Neural cell (in vitro differentiated cells): ENCODE measurements around the gene RXRB. TPM values are rescaled to one million over a fixed set of nuclear protein-coding genes. Genes with fewer than 3 reads are reported as not detected.

Experiments
- H2AFZ ChIP-seq: fragments of 200-600, 300-800 bp; sonication (generic), shearing (Covaris generic); 2 replicates; pipeline ENCODE4 v1.6.0; 2014; ENCODE audit warnings: low read depth, mild to moderate bottlenecking, antibody characterized with exemption, low read length, moderate library complexity
- H3F3A ChIP-seq: fragments of 200-600 bp; shearing (Covaris generic); 2 replicates; pipeline ENCODE4 v1.6.1; 2016; ENCODE audit warnings: mild to moderate bottlenecking, moderate library complexity, mixed read lengths, antibody characterized with exemption, low read length; ENCODE audit not compliant: insufficient read depth, poor library complexity, severe bottlenecking
- H3K27ac ChIP-seq: fragments of 200-600, 300-800 bp; sonication (generic), shearing (Covaris generic); 2 replicates; pipeline ENCODE4 v1.5.1; 2014; ENCODE audit warnings: mild to moderate bottlenecking, low read length, moderate library complexity
- H3K27me3 ChIP-seq: fragments of 300-800, 200-600 bp; sonication (generic), shearing (Covaris generic); 2 replicates; pipeline ENCODE4 v1.6.0; 2014; ENCODE audit warnings: mild to moderate bottlenecking, low read depth, low read length, moderate library complexity; ENCODE audit not compliant: insufficient read depth
- H3K36me3 ChIP-seq: fragments of 300-800, 200-600 bp; sonication (generic), shearing (Covaris generic); 2 replicates; pipeline ENCODE4 v1.5.1; 2014; ENCODE audit warnings: mild to moderate bottlenecking, antibody characterized with exemption, low read length, moderate library complexity; ENCODE audit not compliant: insufficient read depth
- H3K4me2 ChIP-seq: fragments of 300-800, 200-600 bp; sonication (generic), shearing (Covaris generic); 2 replicates; pipeline ENCODE4 v1.6.0; 2014; ENCODE audit warnings: mild to moderate bottlenecking, low read length
- H3K4me3 ChIP-seq: fragments of 300-800, 200-600 bp; sonication (generic), shearing (Covaris generic); 2 replicates; pipeline ENCODE4 v1.5.1; 2014; ENCODE audit warnings: mild to moderate bottlenecking, low read length, moderate library complexity
- H3K79me2 ChIP-seq: fragments of 200-600 bp; shearing (Covaris generic); replicated peaks from 2 replicates; pipeline ENCODE4 v1.6.0; 2014; ENCODE audit warnings: mild to moderate bottlenecking, low read length, moderate library complexity; ENCODE audit not compliant: insufficient read depth
- H3K9ac ChIP-seq: fragments of 300-800, 200-600 bp; sonication (generic), shearing (Covaris generic); 2 replicates; pipeline ENCODE4 v1.6.1; 2016; ENCODE audit warnings: mild to moderate bottlenecking, low read length, mixed read lengths
- H3K9me2 ChIP-seq: fragments of 200-600 bp; shearing (Covaris generic); 2 replicates; pipeline ENCODE4 v1.6.1; 2016; ENCODE audit warnings: mild to moderate bottlenecking, low read length, mixed read lengths; ENCODE audit not compliant: insufficient read depth
- H3K9me3 ChIP-seq: fragments of 200-600, 300-800 bp; sonication (generic), shearing (Covaris generic); 2 replicates; pipeline ENCODE4 v1.6.1; 2016; ENCODE audit warnings: mild to moderate bottlenecking, mixed run types, low read length, moderate library complexity, mixed read lengths
- H4K20me1 ChIP-seq: fragments of 200-600 bp; shearing (Covaris generic); 2 replicates; pipeline ENCODE4 v1.6.1; 2016; ENCODE audit warnings: mild to moderate bottlenecking, mixed run types; ENCODE audit not compliant: insufficient read depth
- EP300 ChIP-seq: fragments of 450-650 bp; conservative IDR thresholded peaks from 2 replicates; pipeline ENCODE4 v1.6.1; 2014; ENCODE audit warnings: antibody characterized with exemption, mild to moderate bottlenecking, moderate library complexity; ENCODE audit not compliant: poor library complexity, severe bottlenecking
- EZH2 ChIP-seq: fragments of 200-600, 300-800 bp; shearing (Covaris generic), sonication (generic); IDR thresholded peaks from 2 replicates; pipeline ENCODE4 v1.6.1; 2014; ENCODE audit warnings: antibody characterized with exemption, low read length, borderline replicate concordance, mild to moderate bottlenecking; ENCODE audit not compliant: insufficient read depth, poor library complexity, severe bottlenecking
- MXI1 ChIP-seq: fragments of 450-650 bp; conservative IDR thresholded peaks from 2 replicates; pipeline ENCODE4 v1.6.1; 2014; ENCODE audit warnings: antibody characterized with exemption, mild to moderate bottlenecking; ENCODE audit not compliant: poor library complexity, severe bottlenecking
- POLR2AphosphoS5 ChIP-seq: IDR thresholded peaks from 2 replicates; pipeline ENCODE4 v1.6.1; 2012
- RAD21 ChIP-seq: fragments of 450-650 bp; conservative IDR thresholded peaks from 2 replicates; pipeline ENCODE4 v1.6.1; 2014; ENCODE audit warnings: antibody characterized with exemption, mild to moderate bottlenecking, moderate library complexity
- SMC3 ChIP-seq: fragments of 450-650 bp; conservative IDR thresholded peaks from 2 replicates; pipeline ENCODE4 v1.6.1; 2014; ENCODE audit warnings: antibody characterized with exemption, mild to moderate bottlenecking, moderate library complexity; ENCODE audit not compliant: poor library complexity
- TAF1 ChIP-seq: IDR thresholded peaks from 2 replicates; pipeline ENCODE4 v1.6.1; 2012; ENCODE audit warnings: low read depth
- polyA plus RNA-seq: library from polyadenylated mRNA; depleted of rRNA; stranded (reverse); fragments of >200 nt; gene quantifications from 2 replicates; pipeline ENCODE4 v1.2.3, GENCODE V29; 2014
- TF ChIP-seq, protein P1 (sequence below): IDR thresholded peaks from 2 replicates; pipeline ENCODE4 v1.6.1; 2012; ENCODE audit warnings: borderline replicate concordance
- TF ChIP-seq, protein P2 (sequence below): fragments of 450-650 bp; IDR thresholded peaks from 2 replicates; pipeline ENCODE4 v1.5.1; 2014; ENCODE audit warnings: antibody characterized with exemption, mild to moderate bottlenecking, moderate library complexity; ENCODE audit not compliant: poor library complexity, severe bottlenecking

RXRB gene
- polyA plus RNA-seq, 1 donor from 2014 or later = 60.7 TPM

GRCh38 chr6:33208091-33208967 is 7.9 kb upstream of the RXRB start, which contains the start of gene RING1:
Gene RING1, plus strand, starts transcription at chr6:33208500. Its CDS starts 323 bp downstream, at chr6:33208823.
- peak within 1 kb of the TSS; percentile 88 for H2AFZ ChIP-seq
- H3K9me3 ChIP-seq = no peaks in the 10 kb centered on the region
- peak within 1 kb of the TSS; percentile 99 for H3K9ac ChIP-seq
- peak within 1 kb of the TSS; percentile 96 for H3K27ac ChIP-seq
- H3K9me2 ChIP-seq = no peaks in the 10 kb centered on the region
- H3K79me2 ChIP-seq = peaks cover 29% of the 10 kb centered on the region
- peak within 1 kb of the TSS; percentile 94 for H3K4me3 ChIP-seq
- peak within 1 kb of the TSS; percentile 98 for H3K4me2 ChIP-seq
- no peaks in the 10 kb centered on the region for H4K20me1 ChIP-seq
- peaks cover 3% of the 10 kb centered on the region for H3K27me3 ChIP-seq
- TF ChIP-seq TAF1 (peak; percentile 87), POLR2AphosphoS5 (peak; percentile 100), MXI1 (peak; percentile 85), EZH2 (no peak), RAD21 (no peak), EP300 (peak; percentile 86), SMC3 (no peak)
- TF ChIP-seq, protein P1, sequence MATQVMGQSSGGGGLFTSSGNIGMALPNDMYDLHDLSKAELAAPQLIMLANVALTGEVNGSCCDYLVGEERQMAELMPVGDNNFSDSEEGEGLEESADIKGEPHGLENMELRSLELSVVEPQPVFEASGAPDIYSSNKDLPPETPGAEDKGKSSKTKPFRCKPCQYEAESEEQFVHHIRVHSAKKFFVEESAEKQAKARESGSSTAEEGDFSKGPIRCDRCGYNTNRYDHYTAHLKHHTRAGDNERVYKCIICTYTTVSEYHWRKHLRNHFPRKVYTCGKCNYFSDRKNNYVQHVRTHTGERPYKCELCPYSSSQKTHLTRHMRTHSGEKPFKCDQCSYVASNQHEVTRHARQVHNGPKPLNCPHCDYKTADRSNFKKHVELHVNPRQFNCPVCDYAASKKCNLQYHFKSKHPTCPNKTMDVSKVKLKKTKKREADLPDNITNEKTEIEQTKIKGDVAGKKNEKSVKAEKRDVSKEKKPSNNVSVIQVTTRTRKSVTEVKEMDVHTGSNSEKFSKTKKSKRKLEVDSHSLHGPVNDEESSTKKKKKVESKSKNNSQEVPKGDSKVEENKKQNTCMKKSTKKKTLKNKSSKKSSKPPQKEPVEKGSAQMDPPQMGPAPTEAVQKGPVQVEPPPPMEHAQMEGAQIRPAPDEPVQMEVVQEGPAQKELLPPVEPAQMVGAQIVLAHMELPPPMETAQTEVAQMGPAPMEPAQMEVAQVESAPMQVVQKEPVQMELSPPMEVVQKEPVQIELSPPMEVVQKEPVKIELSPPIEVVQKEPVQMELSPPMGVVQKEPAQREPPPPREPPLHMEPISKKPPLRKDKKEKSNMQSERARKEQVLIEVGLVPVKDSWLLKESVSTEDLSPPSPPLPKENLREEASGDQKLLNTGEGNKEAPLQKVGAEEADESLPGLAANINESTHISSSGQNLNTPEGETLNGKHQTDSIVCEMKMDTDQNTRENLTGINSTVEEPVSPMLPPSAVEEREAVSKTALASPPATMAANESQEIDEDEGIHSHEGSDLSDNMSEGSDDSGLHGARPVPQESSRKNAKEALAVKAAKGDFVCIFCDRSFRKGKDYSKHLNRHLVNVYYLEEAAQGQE = peak; percentile 67
- TF ChIP-seq, protein P2, sequence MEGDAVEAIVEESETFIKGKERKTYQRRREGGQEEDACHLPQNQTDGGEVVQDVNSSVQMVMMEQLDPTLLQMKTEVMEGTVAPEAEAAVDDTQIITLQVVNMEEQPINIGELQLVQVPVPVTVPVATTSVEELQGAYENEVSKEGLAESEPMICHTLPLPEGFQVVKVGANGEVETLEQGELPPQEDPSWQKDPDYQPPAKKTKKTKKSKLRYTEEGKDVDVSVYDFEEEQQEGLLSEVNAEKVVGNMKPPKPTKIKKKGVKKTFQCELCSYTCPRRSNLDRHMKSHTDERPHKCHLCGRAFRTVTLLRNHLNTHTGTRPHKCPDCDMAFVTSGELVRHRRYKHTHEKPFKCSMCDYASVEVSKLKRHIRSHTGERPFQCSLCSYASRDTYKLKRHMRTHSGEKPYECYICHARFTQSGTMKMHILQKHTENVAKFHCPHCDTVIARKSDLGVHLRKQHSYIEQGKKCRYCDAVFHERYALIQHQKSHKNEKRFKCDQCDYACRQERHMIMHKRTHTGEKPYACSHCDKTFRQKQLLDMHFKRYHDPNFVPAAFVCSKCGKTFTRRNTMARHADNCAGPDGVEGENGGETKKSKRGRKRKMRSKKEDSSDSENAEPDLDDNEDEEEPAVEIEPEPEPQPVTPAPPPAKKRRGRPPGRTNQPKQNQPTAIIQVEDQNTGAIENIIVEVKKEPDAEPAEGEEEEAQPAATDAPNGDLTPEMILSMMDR = peak; percentile 11
- H3K36me3 ChIP-seq = peaks cover 11% of the 10 kb centered on the region
- H3F3A ChIP-seq = no peaks in the 10 kb centered on the region

- Histone ChIP-seq H3K27me3 (no peaks in the 10 kb centered on the region), H3K36me3 (peaks cover 12% of the 10 kb centered on the region), H3K79me2 (peaks cover 29% of the 10 kb centered on the region), H4K20me1 (no peaks in the 10 kb centered on the region), H3K9ac (peak overlapping the region; percentile 99), H3K4me3 (peak overlapping the region; percentile 94), H3K9me3 (no peaks in the 10 kb centered on the region), H2AFZ (peak overlapping the region; percentile 88), H3K4me2 (peak overlapping the region; percentile 98), H3K9me2 (no peaks in the 10 kb centered on the region), H3K27ac (peak overlapping the region; percentile 96), H3F3A (no peaks in the 10 kb centered on the region)
- no peak for TF ChIP-seq EP300
- TF ChIP-seq RAD21 = no peak
- TF ChIP-seq, protein P2 = no peak
- no peak for TF ChIP-seq SMC3
- no peak for TF ChIP-seq POLR2AphosphoS5
- TF ChIP-seq, protein P1 = no peak
- no peak for TF ChIP-seq TAF1
- no peak for TF ChIP-seq EZH2
- TF ChIP-seq MXI1 = no peak
Measured at GRCh38 chr6:33207552-33208090, 7.2 kb upstream of the RXRB start.
